ENCODE data around the gene NEURL3. TPM values are rescaled to one million over a fixed set of nuclear protein-coding genes. Genes with fewer than 3 reads are reported as not detected.

NEURL3 gene
- total and polyA plus RNA-seq, 2 of the 8 experiments (the other 6 are each of a cell fraction or from before 2014, with no cell fraction given) = not detected

- Histone ChIP-seq H4K20me1 (replicated peaks in 1 of 2; ENCODE audit: control insufficient read depth in 1 of 2, insufficient read depth in 2 of 2, low read length in 2 of 2) (no peaks in the 10 kb centered on the region), H2BK15ac (ENCODE audit: low read length) (peak overlapping the region; percentile 9; the same call in 1 of the 2 replicates), H2AK5ac (ENCODE audit: low read depth, low read length) (no peak overlapping the region), H3K36me3 (ENCODE audit: control insufficient read depth in 2 of 4, insufficient read depth in 4 of 4, low read length in 3 of 4) (no peaks in the 10 kb centered on the region), H3K27ac (ENCODE audit: low read depth, low read length) (no peak overlapping the region), H3K56ac (replicated peaks; ENCODE audit: insufficient read length, low read depth, low read length) (no peak overlapping the region), H3K4me1 (replicated peaks in 1 of 4; ENCODE audit: control insufficient read depth in 3 of 4, insufficient read depth in 4 of 4, low read length in 3 of 4) (peaks cover 0 to 4% (median 0%) of the 10 kb centered on the region in 4 experiments; a peak in 4 of 7 replicates), H2BK20ac (ENCODE audit: low read length) (no peak overlapping the region), H3K23me2 (ENCODE audit: low read depth, low read length) (peaks cover 5% of the 10 kb centered on the region; the same call in 1 of the 2 replicates), H3K23ac (ENCODE audit: insufficient read length) (no peak overlapping the region), H3K14ac (ENCODE audit: insufficient read length) (no peak overlapping the region), H3K9me3 (ENCODE audit: insufficient read depth in 2 of 2, low read depth in 1 of 2, low read length in 1 of 2) (no peaks in the 10 kb centered on the region), H3K4me3 (ENCODE audit: extremely low read depth in 1 of 4, insufficient read depth in 2 of 4, low read depth in 3 of 4, low read length in 4 of 4) (no peak overlapping the region), H3K18ac (ENCODE audit: extremely low read depth, low read length) (no peak overlapping the region), H4K8ac (ENCODE audit: extremely low read depth, insufficient read depth, low read length) (no peak overlapping the region), H3K79me2 (ENCODE audit: control insufficient read depth in 1 of 2, insufficient read depth in 2 of 2, low read length in 2 of 2) (no peaks in the 10 kb centered on the region), H4K5ac (ENCODE audit: insufficient read length, low read depth, low read length) (no peak overlapping the region), H2BK12ac (ENCODE audit: low read depth, low read length) (no peak overlapping the region), H3K4ac (replicated peaks; ENCODE audit: insufficient read length, low read depth, low read length) (no peak overlapping the region), H3K79me1 (ENCODE audit: low read depth, low read length) (no peaks in the 10 kb centered on the region), H2BK120ac (replicated peaks; ENCODE audit: low read depth, low read length) (no peak overlapping the region), H2BK5ac (ENCODE audit: low read depth, low read length) (no peak overlapping the region), H3K27me3 (replicated peaks in 1 of 4; ENCODE audit: control insufficient read depth in 3 of 4, extremely low read depth in 1 of 4, insufficient read depth in 3 of 4, low read length in 3 of 4) (peaks cover 0 to 21% (median 17%) of the 10 kb centered on the region in 4 experiments; a peak in 6 of 7 replicates), H3K9ac (replicated peaks in 1 of 4; ENCODE audit: extremely low read depth in 1 of 4, low read depth in 3 of 4, low read length in 3 of 4) (no peak overlapping the region), H2AFZ (ENCODE audit: low read length) (no peak overlapping the region), H4K91ac (replicated peaks; ENCODE audit: insufficient read length, low read length) (no peak overlapping the region), H3K4me2 (ENCODE audit: insufficient read depth in 1 of 2, low read depth in 2 of 2, low read length in 2 of 2) (no peak overlapping the region)
- ChIA-PET CTCF (ENCODE audit: partially characterized antibody) (interaction anchor here (2.3 to 18.5 kb wide), 3 partner anchors 15 to 27 kb away, joined by 14 to 361 read pairs (median 54); no protein-coding TSS in a partner anchor), POLR2A (ENCODE audit: partially characterized antibody) (no interaction called here)
- no peak for FAIRE-seq
- WGBS, 2 experiments (ENCODE audit: extremely low coverage in 1 of 2, insufficient coverage in 1 of 2, insufficient read length in 1 of 2, insufficient replicate concordance in 2 of 2, low coverage in 1 of 2, low lambda C conversion rate in 2 of 2, missing lambda C conversion rate in 1 of 2) = 96% methylated on average over 4 of the region's 4 CpGs; no CpG with 5 or more reads in 1 of the 2 experiments
- DNase-seq (ENCODE audit: low read depth in 1 of 2, low spot score in 2 of 2) = no peak
- no peak for TF ChIP-seq CEBPB (IDR thresholded peaks at IDR 0.05; ENCODE audit: low read depth, low read length)
- TF ChIP-seq BCL11A (IDR thresholded peaks at IDR 0.05; ENCODE audit: low read depth in 2 of 2, low read length in 2 of 2) = no peak
- TF ChIP-seq RXRA (IDR thresholded peaks at IDR 0.05; ENCODE audit: insufficient read depth, low read depth, low read length) = no peak
- no peak for TF ChIP-seq BACH1 (IDR thresholded peaks at IDR 0.05; ENCODE audit: low read length)
- TF ChIP-seq GABPA (IDR thresholded peaks at IDR 0.05; ENCODE audit: borderline replicate concordance, insufficient read depth, low read length) = no peak
- TF ChIP-seq USF2 (IDR thresholded peaks at IDR 0.05; ENCODE audit: low read length) = no peak
- no peak for TF ChIP-seq KDM1A (IDR thresholded peaks at IDR 0.05; ENCODE audit: borderline replicate concordance, low read length)
- no peak for TF ChIP-seq POU5F1 (IDR thresholded peaks at IDR 0.05; ENCODE audit: low read depth, low read length)
- no peak for TF ChIP-seq SAP30 (IDR thresholded peaks at IDR 0.05; ENCODE audit: insufficient read depth, insufficient replicate concordance, low read length)
- TF ChIP-seq JUND (IDR thresholded peaks at IDR 0.05; ENCODE audit: low read length) = no peak
- no peak for TF ChIP-seq CHD2 (IDR thresholded peaks at IDR 0.05; ENCODE audit: low read length)
- TF ChIP-seq EP300 (IDR thresholded peaks at IDR 0.05; ENCODE audit: borderline replicate concordance in 1 of 2, low read depth in 2 of 2, low read length in 2 of 2) = no peak
- TF ChIP-seq YY1 (IDR thresholded peaks at IDR 0.05; ENCODE audit: low read depth, low read length) = no peak
- no peak for TF ChIP-seq ZNF274 (IDR thresholded peaks at IDR 0.05; ENCODE audit: borderline replicate concordance, extremely low read depth, low read length)
These were observed 20.0 kb upstream of the NEURL3 start for GRCh38 chr2:96525211-96525507.

All from H1 (cell line).